ENCODE data around the gene NCAM1.

The NCAM1 gene

DNA sequence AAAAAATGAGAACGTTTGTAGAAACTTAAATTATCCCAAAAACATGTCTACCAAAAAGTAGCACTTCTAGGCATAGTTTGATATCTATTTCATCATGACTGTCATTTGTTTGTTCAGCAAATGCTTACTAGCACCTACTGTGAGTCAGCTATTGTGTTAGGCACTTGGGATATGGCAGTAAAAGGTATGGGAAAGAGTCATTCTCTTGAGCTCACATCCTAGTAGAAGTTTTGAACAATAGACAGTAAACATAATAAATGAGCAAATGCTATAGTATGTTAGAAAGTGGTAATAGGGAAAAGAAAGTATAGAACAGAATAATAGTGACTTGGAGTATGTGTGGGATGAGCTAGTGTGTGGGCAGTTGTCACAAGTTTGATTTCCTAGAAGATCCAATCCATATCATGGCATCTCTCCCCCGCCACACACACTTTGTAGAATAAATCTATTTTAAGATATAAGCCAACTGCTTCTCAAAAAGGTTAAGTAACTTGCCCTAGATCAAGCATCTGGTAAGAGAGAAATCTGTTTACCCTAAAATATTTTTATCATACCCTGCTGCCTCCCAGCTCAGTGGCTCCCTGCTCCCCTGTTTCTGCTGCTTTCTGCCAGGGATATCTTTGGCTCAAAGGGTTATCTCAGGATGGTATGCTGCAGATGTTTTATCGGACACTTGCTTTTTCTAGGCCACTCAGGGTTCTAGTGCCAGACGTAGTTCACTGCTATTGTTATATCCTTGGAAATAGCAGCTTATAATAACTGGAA is 129.7 kb downstream of the NCAM1 start:
- no peak for DNase-seq

GRCh38 chr11:113091481-113091780 is 130.2 kb downstream of the NCAM1 start:
- DNase-seq: no peak

- no peak for DNase-seq
These were observed 135.4 kb downstream of the NCAM1 start for GRCh38 chr11:113096648-113097047.

- no peak for DNase-seq
These were observed 142.9 kb downstream of the NCAM1 start for GRCh38 chr11:113103932-113104690.

DNA sequence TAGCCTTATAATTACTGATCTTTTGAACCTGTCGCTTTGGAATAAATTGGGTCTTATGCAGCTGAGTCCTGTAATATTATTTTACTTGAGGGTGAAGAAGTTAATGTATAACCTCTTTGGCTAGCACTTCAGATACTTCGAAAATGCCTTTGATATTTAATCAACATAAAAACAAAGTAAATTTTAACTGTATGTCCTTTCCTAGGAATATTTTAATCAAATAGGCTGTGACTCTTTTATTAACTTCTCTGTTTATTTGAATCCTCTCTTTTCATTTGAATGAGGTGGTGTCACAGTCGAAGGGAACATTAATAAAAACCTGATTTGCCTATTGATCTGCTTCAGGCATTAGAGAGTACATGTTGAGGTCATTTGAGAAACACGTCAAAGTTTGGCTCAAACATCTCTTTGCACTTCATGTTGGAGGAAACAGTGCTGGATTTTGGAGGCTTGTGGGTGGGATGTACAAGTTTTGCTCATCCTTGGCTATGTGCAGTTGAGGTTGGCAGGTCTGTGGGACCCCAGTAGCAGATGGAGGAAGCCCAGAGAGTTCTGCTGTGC is 143.6 kb downstream of the NCAM1 start:
- no peak for DNase-seq

- DNase-seq: no peak
These were observed 144.4 kb downstream of the NCAM1 start for GRCh38 chr11:113105592-113105991.

- no peak for DNase-seq
These were observed 145.3 kb downstream of the NCAM1 start for GRCh38 chr11:113106507-113106906.

DNA sequence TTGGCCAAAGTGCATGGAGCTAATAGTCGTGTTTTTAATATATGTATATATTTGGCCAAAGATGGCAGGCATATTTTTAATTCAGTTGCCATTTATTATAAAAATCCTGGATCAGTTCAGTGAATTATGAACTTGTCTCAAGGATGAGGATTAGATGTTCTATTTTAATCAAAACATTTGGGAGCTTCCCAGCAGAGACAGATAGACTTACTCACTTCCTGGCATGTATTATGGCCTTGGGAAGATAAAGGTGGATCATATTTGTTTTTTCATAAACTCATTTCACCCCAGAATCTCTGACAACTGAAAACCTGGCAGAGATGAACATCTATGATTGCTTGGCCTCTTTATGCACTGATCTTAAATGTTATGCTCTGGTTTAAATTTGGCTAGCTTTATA is 148.8 kb downstream of the NCAM1 start:
- DNase-seq: no peak

GRCh38 chr11:113111156-113111555 is 149.9 kb downstream of the NCAM1 start:
- no peak for DNase-seq

DNA sequence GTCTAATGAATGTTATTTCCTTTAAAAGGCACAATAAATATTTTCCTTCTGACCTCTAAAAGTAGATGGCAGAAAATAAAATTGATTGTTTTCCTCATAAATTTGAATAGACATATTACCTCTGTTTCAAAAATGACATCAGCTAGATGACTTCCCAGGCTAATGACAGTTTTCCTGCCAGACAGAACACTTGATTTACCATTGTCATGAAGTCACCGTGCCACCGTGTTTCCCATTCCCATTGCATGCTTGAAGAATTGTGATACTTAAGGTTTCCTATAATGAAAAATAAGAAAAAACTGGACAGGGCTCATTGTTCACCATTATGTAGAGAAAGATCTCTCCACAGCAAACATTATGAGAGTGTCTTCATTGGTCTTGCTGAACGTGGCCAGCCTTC is 151.1 kb downstream of the NCAM1 start:
- no peak for DNase-seq

DNA sequence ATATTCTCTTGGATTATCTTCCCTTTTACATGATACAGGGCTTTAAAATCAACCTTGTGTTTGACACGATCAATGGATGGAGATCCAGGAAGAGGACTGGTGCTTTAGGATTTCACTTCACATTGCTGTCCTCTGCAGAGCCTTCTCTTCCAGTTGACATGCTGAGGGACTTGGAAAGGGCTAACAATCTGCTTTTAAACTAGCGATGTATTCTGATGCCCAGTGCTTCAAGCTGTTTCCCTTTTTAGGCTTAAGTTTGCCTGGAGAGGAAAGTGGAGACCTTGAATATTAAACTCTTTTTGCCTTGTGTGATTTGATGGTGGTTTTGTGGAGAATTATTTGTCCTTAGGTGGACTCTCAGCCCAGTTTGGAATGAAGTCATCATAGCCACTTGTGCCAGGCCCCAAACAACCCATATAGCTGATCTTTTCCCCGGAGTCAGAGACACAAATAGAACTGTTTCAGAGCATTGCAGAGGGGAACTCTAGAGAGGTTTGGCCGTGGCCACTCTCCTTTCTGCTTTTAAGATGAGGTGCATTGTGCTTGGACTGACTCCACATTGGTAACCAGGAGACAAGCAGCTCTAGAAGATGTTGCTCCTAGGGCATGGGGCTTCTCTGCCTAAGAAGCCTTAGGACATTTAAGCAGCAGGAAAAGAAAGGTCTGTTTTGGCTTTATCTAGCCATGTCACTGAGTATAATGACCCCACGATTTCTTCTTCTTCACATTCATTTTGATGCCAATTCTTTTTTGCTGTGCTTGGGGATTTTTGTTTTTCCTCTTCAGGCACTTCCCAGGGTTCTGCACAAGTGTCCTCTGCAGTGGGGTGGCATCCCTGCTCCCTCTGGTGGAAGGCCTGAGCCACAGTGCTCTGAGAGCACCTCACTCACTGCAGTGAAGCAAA is 152.8 kb downstream of the NCAM1 start:
- DNase-seq: no peak

- no peak for DNase-seq
These were observed 153.4 kb downstream of the NCAM1 start for GRCh38 chr11:113114705-113115027.

- DNase-seq: no peak
These were observed 156.9 kb downstream of the NCAM1 start for GRCh38 chr11:113118104-113118503.

DNA sequence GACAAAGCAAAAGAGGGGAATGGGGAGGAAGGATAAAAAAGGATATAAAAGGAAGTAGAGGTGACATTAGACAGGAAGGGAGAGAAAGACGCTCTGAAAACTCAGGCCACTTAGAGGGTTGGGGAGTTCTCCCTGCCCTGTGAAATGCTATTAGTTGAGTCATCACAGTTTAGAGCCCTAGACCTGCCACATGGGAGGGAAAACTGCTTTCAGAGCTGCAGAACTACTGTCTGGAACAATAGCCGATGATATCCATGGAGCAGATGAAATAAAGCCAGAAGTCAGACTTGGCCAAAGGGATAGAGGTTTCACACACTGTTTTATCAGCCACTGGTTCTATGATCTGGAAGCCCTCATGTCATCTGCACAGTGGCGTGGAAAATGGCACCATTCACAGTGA is 157.9 kb downstream of the NCAM1 start:
- no peak for DNase-seq

DNA sequence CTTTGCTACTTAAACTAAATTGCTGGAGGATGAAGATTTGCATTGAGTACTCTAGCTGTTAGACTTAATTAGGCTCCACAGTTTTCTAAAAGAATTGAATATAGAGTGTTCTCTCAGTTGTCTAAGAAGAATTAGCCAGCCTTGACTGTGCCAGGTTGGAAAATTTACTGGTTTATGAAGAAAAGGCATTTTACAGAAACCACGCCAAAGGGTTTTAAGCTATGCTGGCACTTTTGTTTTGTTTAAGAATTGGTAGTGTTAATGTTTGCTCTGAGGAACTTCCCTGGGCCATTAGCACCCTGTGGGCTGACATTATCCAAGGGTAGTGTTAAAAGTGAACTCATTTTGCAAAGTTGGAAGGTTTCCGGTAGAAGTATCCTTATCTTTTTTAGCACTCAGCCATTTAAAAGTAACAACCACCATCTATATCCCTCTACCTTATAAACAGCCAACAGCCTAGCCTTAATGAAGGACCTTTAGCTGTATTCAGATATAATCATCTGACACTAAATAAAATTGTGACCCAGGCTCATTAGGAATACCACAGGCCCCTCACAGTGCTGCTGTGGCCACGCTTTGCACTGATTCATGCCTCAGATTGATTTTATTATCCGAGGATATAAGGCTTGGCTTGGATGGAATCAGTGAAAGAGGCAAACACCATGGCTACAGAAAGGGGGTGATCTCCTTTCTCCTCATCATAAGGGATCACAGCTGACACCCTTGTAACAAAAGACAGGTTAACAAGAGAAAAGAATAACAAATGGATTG is 158.9 kb downstream of the NCAM1 start:
- no peak for DNase-seq

DNA sequence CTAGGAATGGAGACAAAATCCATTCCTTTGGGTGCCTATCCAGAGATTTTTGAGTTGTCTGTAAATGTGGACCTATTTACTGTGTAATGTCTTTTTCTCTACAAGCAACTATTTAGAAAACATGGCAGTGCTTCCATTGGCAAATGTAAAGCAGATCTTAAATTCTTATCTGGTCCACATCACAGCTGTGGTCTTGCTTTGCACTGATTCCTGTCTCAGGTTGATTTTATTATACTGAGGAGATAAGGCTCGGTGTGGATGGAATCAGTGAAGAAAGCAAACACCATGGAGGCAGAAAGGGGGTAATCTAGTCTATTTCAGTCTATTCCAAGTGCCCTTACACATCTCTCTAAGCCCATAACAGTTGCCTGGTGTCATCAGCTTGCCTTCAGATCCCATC is 160.5 kb downstream of the NCAM1 start:
- DNase-seq: no peak

- DNase-seq: no peak
These were observed 162.8 kb downstream of the NCAM1 start for GRCh38 chr11:113124006-113124405.

GRCh38 chr11:113124578-113124977 is 163.4 kb downstream of the NCAM1 start:
- no peak for DNase-seq

DNA sequence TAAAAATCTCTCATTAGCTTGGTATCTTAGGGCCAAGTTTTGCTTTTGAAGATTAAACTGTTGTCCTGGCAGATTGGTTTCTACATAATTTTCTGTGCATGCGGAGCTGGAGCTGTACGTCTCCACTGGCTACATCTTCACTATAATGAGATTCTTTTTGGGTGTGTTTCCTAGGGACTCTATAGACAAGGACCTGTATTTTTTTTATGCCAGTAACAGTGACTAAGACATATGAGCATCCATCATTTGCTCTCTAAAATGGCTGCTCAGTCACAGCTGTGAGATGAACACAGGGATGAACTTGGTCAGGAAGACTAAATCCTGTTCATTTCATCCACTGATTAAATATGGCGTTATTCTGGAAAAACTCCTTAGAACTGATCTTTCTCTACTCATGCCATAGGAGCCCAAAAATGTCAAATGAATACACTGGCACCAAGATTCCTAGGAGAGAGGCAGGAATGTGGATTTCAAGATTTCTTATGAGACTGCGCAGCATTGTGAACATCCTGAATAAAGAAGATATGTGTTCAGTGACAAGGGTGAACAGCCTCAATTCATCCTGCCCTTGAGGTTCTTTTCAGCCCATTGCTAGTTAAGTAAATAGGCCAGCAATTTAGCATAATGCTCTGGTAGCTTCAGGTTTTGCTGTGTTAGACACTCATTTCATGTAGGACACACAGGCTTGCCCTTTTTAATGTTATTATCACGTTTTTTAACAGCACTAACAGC is 168.2 kb downstream of the NCAM1 start:
- no peak for DNase-seq

DNA sequence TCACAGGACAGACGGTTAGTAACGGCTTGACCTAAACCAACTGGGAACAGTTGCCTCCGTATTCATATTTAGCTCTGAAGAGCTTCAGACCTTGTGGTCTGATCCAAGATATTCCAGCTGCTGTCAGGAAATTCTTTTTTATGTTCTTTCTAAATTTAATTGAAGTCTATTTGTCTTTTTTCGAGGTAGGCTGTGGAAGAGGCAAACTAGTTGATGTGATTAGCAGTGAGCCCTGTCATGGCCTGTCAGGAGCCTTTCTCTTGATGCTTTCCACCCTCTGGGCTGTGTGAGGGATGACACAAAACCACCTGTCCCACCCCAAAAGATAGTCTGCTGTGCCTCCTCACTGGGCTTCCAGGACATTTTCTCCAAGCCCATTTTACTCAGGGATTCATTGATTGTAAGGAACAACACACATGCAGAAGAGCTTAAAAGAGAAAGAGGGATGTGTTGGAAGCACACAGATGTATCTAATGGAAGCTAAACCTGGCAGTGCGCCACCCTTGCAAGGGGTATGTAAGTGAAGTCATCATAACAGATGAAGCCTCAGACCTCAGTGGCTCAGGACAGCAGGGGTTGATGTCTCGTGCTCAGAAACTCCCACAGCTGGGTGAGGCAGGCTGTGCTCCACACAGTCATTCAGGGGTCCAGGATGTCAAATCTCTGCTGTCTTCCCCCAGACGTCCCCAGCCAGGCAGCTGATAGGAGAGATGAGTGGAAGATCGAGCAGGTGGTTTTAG is 170.0 kb downstream of the NCAM1 start:
- no peak for DNase-seq

DNA sequence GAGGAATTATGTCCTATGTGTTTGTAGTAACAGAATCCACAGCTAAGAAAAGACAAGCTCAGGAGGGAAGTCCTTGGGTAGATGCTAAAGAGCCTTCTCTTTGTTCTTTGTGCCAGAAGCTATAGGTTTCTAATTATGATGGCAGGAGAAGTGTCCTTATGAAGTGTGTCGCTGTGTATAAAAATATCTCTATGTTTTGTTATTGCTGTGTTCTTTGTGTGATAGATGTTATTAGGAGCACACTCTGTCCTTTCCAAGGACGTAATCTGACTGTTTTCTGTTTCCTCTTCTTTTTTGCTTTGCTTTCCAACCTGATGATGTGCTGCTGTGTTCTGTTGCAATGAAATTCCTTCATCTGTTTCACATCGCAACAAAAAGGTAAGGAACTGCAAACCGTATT is 171.9 kb downstream of the NCAM1 start:
- DNase-seq: no peak

Data from activated CD4-positive, alpha-beta T cell treated with anti-CD3 and anti-CD28 coated beads, Interleukin-2, amount 50 U/mL, for 1 hour (primary cell).